Stimulated activated naive B cell treated with anti-CD40 and anti-IgM and Interleukin-4, amounts not matched to agents 10 μg/mL and 1 μg/mL and 100 μg/mL, for 72 hours (primary cell): ENCODE data around the gene EPHA4.

ENCODE experiments used
- ATAC-seq, 2 donors: fragments of 150-1000 bp; cut with Tn5 transposase; replicated peaks; 2 replicates each; pipeline ENCODE4 v1.10.0; 2021; ENCODE audit warnings: moderate library complexity in 1 of 2
- DNase-seq: peaks from one replicate; pipeline ENCODE4 v3.0.0; 2021
- H3K27ac Mint-ChIP-seq: one replicate; pipeline ENCODE4 v1.8.0; 2022; ENCODE audit warnings: mild to moderate bottlenecking, mixed read lengths
- H3K27me3 Mint-ChIP-seq, 2 donors: one replicate each; pipeline ENCODE4 v1.8.0; 2022; ENCODE audit warnings: mixed read lengths in 2 of 2
- H3K36me3 Mint-ChIP-seq, 2 donors: one replicate each; pipeline ENCODE4 v1.8.0; 2022; ENCODE audit warnings: mixed read lengths in 2 of 2, mild to moderate bottlenecking in 1 of 2
- H3K4me1 Mint-ChIP-seq, 2 donors: one replicate each; pipeline ENCODE4 v1.8.0; 2022; ENCODE audit warnings: mixed read lengths in 2 of 2, mild to moderate bottlenecking in 1 of 2
- H3K4me3 Mint-ChIP-seq, 2 donors: one replicate each; pipeline ENCODE4 v1.8.0; 2022; ENCODE audit warnings: mild to moderate bottlenecking in 2 of 2, mixed read lengths in 2 of 2, moderate library complexity in 1 of 2
- H3K9me3 Mint-ChIP-seq, 2 donors: one replicate each; pipeline ENCODE4 v1.8.0; 2022; ENCODE audit warnings: mixed read lengths in 2 of 2, mild to moderate bottlenecking in 1 of 2

EPHA4 gene

GRCh38 chr2:221451862-221452788 is 120.0 kb downstream of the EPHA4 start:
- Mint-ChIP-seq H3K4me3 (no peak overlapping the region), H3K27me3 (no peaks in the 10 kb centered on the region), H3K9me3 (no peaks in the 10 kb centered on the region), H3K27ac (no peak overlapping the region), H3K4me1 (peaks cover 10 to 19% of the 10 kb centered on the region in 2 donors), H3K36me3 (no peaks in the 10 kb centered on the region)
- ATAC-seq, result peak; percentile 48 to 62
- no peak for DNase-seq

- Mint-ChIP-seq H3K36me3 (no peaks in the 10 kb centered on the region), H3K4me3 (no peak overlapping the region), H3K4me1 (peaks cover 8 to 19% of the 10 kb centered on the region in 2 donors), H3K27me3 (no peaks in the 10 kb centered on the region), H3K27ac (no peak overlapping the region), H3K9me3 (no peaks in the 10 kb centered on the region)
- ATAC-seq (no peak), DNase-seq (no peak)
Observed at GRCh38 chr2:221450280-221450679, 121.8 kb downstream of the EPHA4 start.

GRCh38 chr2:221449406-221449805 is 122.7 kb downstream of the EPHA4 start:
- H3K4me1 Mint-ChIP-seq, result peaks cover 8 to 19% of the 10 kb centered on the region in 2 donors
- H3K27me3 Mint-ChIP-seq, result no peaks in the 10 kb centered on the region
- DNase-seq, result no peak
- ATAC-seq, result no peak
- H3K4me3 Mint-ChIP-seq, result no peak overlapping the region
- H3K27ac Mint-ChIP-seq, result no peak overlapping the region
- H3K9me3 Mint-ChIP-seq, result no peaks in the 10 kb centered on the region
- H3K36me3 Mint-ChIP-seq, result no peaks in the 10 kb centered on the region

- ATAC-seq (no peak), DNase-seq (no peak)
- Mint-ChIP-seq H3K4me1 (peaks cover 8 to 19% of the 10 kb centered on the region in 2 donors), H3K4me3 (no peak overlapping the region), H3K27me3 (no peaks in the 10 kb centered on the region), H3K27ac (no peak overlapping the region), H3K36me3 (no peaks in the 10 kb centered on the region), H3K9me3 (no peaks in the 10 kb centered on the region)
Observed at GRCh38 chr2:221448844-221449390, 123.2 kb downstream of the EPHA4 start.

GRCh38 chr2:221448057-221448843 is 123.9 kb downstream of the EPHA4 start:
- no peaks in the 10 kb centered on the region for H3K9me3 Mint-ChIP-seq
- no peaks in the 10 kb centered on the region for H3K27me3 Mint-ChIP-seq
- ATAC-seq (no peak), DNase-seq (no peak)
- H3K27ac Mint-ChIP-seq, result no peak overlapping the region
- H3K4me1 Mint-ChIP-seq, result peaks cover 8 to 19% of the 10 kb centered on the region in 2 donors
- H3K4me3 Mint-ChIP-seq, result no peak overlapping the region
- H3K36me3 Mint-ChIP-seq, result no peaks in the 10 kb centered on the region

GRCh38 chr2:221447310-221447709 is 124.8 kb downstream of the EPHA4 start:
- Mint-ChIP-seq H3K36me3 (peaks cover 0 to 3% of the 10 kb centered on the region in 2 donors), H3K27ac (no peak overlapping the region), H3K4me3 (no peak overlapping the region), H3K9me3 (no peaks in the 10 kb centered on the region), H3K27me3 (no peaks in the 10 kb centered on the region), H3K4me1 (peaks cover 8 to 19% of the 10 kb centered on the region in 2 donors)
- no peak for DNase-seq
- no peak for ATAC-seq

- H3K4me3 Mint-ChIP-seq, result no peak overlapping the region
- peaks cover 3% of the 10 kb centered on the region in 2 donors for H3K36me3 Mint-ChIP-seq
- DNase-seq (no peak), ATAC-seq (no peak)
- H3K9me3 Mint-ChIP-seq, result no peaks in the 10 kb centered on the region
- peaks cover 8 to 11% of the 10 kb centered on the region in 2 donors for H3K4me1 Mint-ChIP-seq
- no peak overlapping the region for H3K27ac Mint-ChIP-seq
- no peaks in the 10 kb centered on the region for H3K27me3 Mint-ChIP-seq
Observed at GRCh38 chr2:221446140-221446539, 126.0 kb downstream of the EPHA4 start.

- peaks cover 5 to 9% of the 10 kb centered on the region in 2 donors for H3K4me1 Mint-ChIP-seq
- DNase-seq (no peak), ATAC-seq (peak in 1 of 2 donors; percentile 22)
- peaks cover 3% of the 10 kb centered on the region in 2 donors for H3K36me3 Mint-ChIP-seq
- no peak overlapping the region for H3K4me3 Mint-ChIP-seq
- no peaks in the 10 kb centered on the region for H3K9me3 Mint-ChIP-seq
- H3K27ac Mint-ChIP-seq, result no peak overlapping the region
- H3K27me3 Mint-ChIP-seq, result no peaks in the 10 kb centered on the region
Observed at GRCh38 chr2:221444106-221444505, 128.0 kb downstream of the EPHA4 start.

- DNase-seq, result no peak
- Mint-ChIP-seq H3K27me3 (no peaks in the 10 kb centered on the region), H3K4me1 (peaks cover 3 to 4% of the 10 kb centered on the region in 2 donors), H3K4me3 (no peak overlapping the region), H3K9me3 (no peaks in the 10 kb centered on the region), H3K27ac (no peak overlapping the region), H3K36me3 (peaks cover 3% of the 10 kb centered on the region in 2 donors)
- no peak for ATAC-seq
Observed at GRCh38 chr2:221443645-221444044, 128.5 kb downstream of the EPHA4 start.

GRCh38 chr2:221442128-221442527 is 130.0 kb downstream of the EPHA4 start:
- Mint-ChIP-seq H3K27me3 (no peaks in the 10 kb centered on the region), H3K27ac (no peak overlapping the region), H3K4me1 (no peaks in the 10 kb centered on the region), H3K36me3 (peaks cover 3% of the 10 kb centered on the region in 2 donors), H3K4me3 (no peak overlapping the region), H3K9me3 (no peaks in the 10 kb centered on the region)
- no peak for DNase-seq
- ATAC-seq, result no peak

- Mint-ChIP-seq H3K4me1 (no peaks in the 10 kb centered on the region), H3K4me3 (no peak overlapping the region), H3K27me3 (no peaks in the 10 kb centered on the region), H3K36me3 (peaks cover 3% of the 10 kb centered on the region in 2 donors), H3K27ac (no peak overlapping the region), H3K9me3 (no peaks in the 10 kb centered on the region)
- ATAC-seq (no peak), DNase-seq (no peak)
Observed at GRCh38 chr2:221439761-221440479, 132.2 kb downstream of the EPHA4 start.

- H3K4me3 Mint-ChIP-seq, result no peak overlapping the region
- no peaks in the 10 kb centered on the region for H3K27me3 Mint-ChIP-seq
- peaks cover 0 to 3% of the 10 kb centered on the region in 2 donors for H3K36me3 Mint-ChIP-seq
- H3K9me3 Mint-ChIP-seq, result no peaks in the 10 kb centered on the region
- ATAC-seq (no peak), DNase-seq (no peak)
- no peak overlapping the region for H3K27ac Mint-ChIP-seq
- no peaks in the 10 kb centered on the region for H3K4me1 Mint-ChIP-seq
Observed at GRCh38 chr2:221437056-221437455, 135.0 kb downstream of the EPHA4 start.

- Mint-ChIP-seq H3K27me3 (no peaks in the 10 kb centered on the region), H3K36me3 (no peaks in the 10 kb centered on the region), H3K4me1 (no peaks in the 10 kb centered on the region), H3K9me3 (no peaks in the 10 kb centered on the region), H3K4me3 (no peak overlapping the region), H3K27ac (no peak overlapping the region)
- ATAC-seq (no peak), DNase-seq (no peak)
Observed at GRCh38 chr2:221435171-221435570, 136.9 kb downstream of the EPHA4 start.

GRCh38 chr2:221434142-221434541 is 138.0 kb downstream of the EPHA4 start:
- no peak for ATAC-seq
- Mint-ChIP-seq H3K4me1 (peaks cover 0 to 5% of the 10 kb centered on the region in 2 donors), H3K27me3 (no peaks in the 10 kb centered on the region)

More at GRCh38 chr2:221434142-221434541, 138.0 kb downstream of the EPHA4 start:
- Mint-ChIP-seq H3K36me3 (no peaks in the 10 kb centered on the region), H3K27ac (no peak overlapping the region), H3K4me3 (no peak overlapping the region), H3K9me3 (no peaks in the 10 kb centered on the region)
- DNase-seq, result no peak
